GM12865 (cell line): ENCODE measurements around the gene ZNF516.

Source experiments
- DNase-seq: peaks from one replicate; pipeline ENCODE4 v3.0.0; 2010; ENCODE audit warnings: low read depth
- H3K4me3 ChIP-seq: 2 replicates; pipeline ENCODE4 v1.5.1; 2011; ENCODE audit warnings: mild to moderate bottlenecking, low read depth, low read length, control low read depth
- CTCF ChIP-seq: IDR thresholded peaks from 2 replicates; pipeline ENCODE4 v1.5.1; 2011; ENCODE audit warnings: low read length, control low read depth, low read depth, inconsistent platforms; ENCODE audit not compliant: insufficient read depth; ENCODE audit errors: missing control alignments

The ZNF516 gene

GRCh38 chr18:76380127-76380729 lies 114.8 kb downstream of the ZNF516 start:
- no peak overlapping the region for H3K4me3 ChIP-seq
- TF ChIP-seq CTCF: no peak
- DNase-seq: no peak

GRCh38 chr18:76379226-76380126 lies 115.6 kb downstream of the ZNF516 start:
- no peak for DNase-seq
- no peak overlapping the region for H3K4me3 ChIP-seq
- TF ChIP-seq CTCF: no peak

GRCh38 chr18:76378526-76379215 lies 116.4 kb downstream of the ZNF516 start:
- TF ChIP-seq CTCF: no peak
- no peak overlapping the region for H3K4me3 ChIP-seq
- DNase-seq: no peak

GRCh38 chr18:76377359-76377756 lies 117.7 kb downstream of the ZNF516 start:
- no peak overlapping the region for H3K4me3 ChIP-seq
- TF ChIP-seq CTCF: no peak
- DNase-seq: no peak

DNA sequence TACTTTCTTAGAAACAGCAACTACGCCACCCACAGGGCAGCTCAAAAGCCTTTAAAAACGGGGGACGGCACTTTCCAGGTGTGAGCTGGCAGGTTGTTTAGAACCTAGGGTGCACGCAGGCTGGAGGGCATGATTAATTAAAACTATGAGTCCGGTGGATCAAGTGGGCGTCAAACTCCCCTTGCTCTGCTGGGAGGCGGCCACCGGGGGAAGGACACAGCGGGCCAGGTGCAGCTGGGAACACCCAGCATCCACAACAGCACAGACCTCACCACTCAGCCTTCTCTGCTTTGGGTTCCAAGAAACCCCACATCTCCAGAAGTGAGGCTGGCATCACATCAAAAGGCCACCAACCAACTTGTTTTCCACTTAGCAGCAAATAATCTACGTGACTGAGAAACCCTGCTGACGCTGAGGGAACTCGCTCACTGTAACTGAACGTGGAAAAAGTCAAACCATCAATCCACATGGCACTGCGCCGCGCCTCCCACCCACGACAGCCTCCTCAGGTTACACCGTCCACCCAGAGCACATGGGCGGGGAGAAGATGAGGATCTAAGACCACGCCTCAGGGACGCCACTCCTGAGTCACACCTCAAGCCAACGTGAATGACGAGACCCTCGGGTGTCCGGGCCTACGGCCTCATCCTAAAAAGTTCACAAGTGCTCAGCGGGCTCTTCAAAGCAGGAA lies 118.2 kb downstream of the ZNF516 start:
- no peak for TF ChIP-seq CTCF
- no peak overlapping the region for H3K4me3 ChIP-seq
- DNase-seq: no peak

- H3K4me3 ChIP-seq: no peak overlapping the region
- no peak for DNase-seq
- TF ChIP-seq CTCF: no peak
Observed at GRCh38 chr18:76376225-76376624, 118.8 kb downstream of the ZNF516 start.
